Stimulated activated CD8-positive, alpha-beta memory T cell treated with anti-CD3 and anti-CD28 coated beads, Interleukin-15, amount 100 ng/mL, for 4 hours (primary cell): Measurements from ENCODE around the gene GOLGA6L10.
"Not testable (repeated sequence)": the region's sequence is repeated elsewhere in the genome, so short reads cannot be mapped to it uniquely, and the experiment has no call there.

Source experiments
- DNase-seq, 2 donors: peaks; one replicate each; pipeline ENCODE4 v3.0.0-alpha.2; 2020; ENCODE audit warnings: low read depth in 2 of 2

Gene GOLGA6L10

DNA sequence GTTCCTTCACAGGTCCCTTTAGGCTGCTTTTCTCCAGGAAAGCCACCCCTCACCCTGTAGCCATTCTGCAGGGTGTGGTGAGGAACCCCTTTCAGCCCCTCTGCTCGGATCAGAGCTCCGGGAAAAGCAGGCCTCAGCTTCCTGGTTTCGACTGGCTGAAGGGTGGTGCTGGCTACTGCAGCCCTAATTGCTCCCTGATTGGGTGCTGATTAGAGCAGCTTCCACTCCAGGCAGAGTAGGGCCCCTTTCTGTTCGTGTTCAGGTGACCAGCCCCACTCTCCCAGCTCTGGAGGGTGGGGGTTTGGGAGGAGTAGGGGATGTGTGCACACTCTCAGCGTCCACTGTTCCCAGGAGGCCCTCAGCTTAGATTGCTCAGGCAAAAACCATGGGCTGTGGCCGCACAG lies 49.8 kb downstream of the GOLGA6L10 start:
- DNase-seq, result not testable (repeated sequence)

DNA sequence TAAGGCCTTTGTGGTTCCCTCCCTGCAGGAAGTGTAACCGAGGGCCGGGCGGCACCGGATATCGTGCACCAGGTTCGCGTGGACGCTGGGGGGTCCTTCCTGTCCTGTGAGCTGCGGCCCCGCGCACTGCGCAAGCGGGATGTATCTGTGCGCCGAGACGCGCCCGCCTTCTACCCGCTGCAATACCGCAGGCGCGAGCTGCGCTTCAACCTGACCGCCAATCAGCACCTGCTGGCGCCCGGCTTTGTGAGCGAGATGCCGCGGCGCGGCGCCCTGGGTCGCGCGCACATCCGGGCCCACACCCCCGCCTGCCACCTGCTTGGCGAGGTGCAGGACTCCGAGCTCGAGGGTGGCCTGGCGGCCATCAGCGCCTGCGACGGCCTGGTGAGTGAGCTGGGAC lies 50.8 kb downstream of the GOLGA6L10 start:
- peak; percentile 14 to 31 for DNase-seq

GRCh38 chr15:82298032-82298431 lies 51.2 kb downstream of the GOLGA6L10 start:
- no peak for DNase-seq

DNA sequence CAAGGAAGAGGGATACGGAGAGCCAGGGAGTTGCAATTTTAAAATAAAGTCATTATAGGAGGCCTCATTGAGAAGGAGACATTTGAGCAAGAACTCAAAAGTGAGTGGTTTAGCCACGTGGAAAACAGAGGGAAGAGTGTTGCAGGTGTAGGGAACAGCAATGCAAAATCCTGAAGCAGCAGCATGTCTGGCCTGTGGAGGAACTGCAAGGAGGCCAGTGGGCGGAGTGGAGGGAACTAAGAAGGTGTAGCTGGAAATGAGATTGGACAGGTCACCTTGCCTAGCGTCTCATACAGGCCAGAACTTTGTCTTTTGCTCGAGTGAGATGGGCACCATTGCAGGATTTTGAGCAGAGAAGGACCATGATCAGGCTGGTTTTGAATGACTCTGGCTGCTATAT lies 51.7 kb downstream of the GOLGA6L10 start:
- no peak for DNase-seq

GRCh38 chr15:82294061-82294690 lies 55.1 kb downstream of the GOLGA6L10 start:
- no peak for DNase-seq

GRCh38 chr15:82292271-82292670 lies 57.0 kb downstream of the GOLGA6L10 start:
- DNase-seq, result no peak
